Activated B cell treated with CpG ODN at 0.5 μM for 24 hours (primary cell): ENCODE data around the gene TMEM178B. TPM values are rescaled to one million over a fixed set of nuclear protein-coding genes. Genes with fewer than 3 reads are reported as not detected.

Experiments
- ATAC-seq: fragments of 200-7000 bp; cut with Tn5 transposase; one replicate; pipeline ENCODE4 v1.10.0; 2021; ENCODE audit warnings: low read depth, mild to moderate bottlenecking, moderate library complexity
- CTCF ChIA-PET: fragments of 350-600 bp; sonication (Branson Sonifier 250); formaldehyde crosslinking; loops from one replicate; lab custom pipeline; 2021; ENCODE audit warnings: antibody characterized with exemption; lab: Charles Lee
- POLR2A ChIA-PET: fragments of 350-600 bp; sonication (Branson Sonifier 250); formaldehyde crosslinking; loops from one replicate; lab custom pipeline; 2021; ENCODE audit warnings: antibody characterized with exemption; lab: Charles Lee
- DNase-seq: peaks from one replicate; pipeline ENCODE4 v3.0.0; 2022
- H3K27ac Mint-ChIP-seq: one replicate; pipeline ENCODE4 v1.8.0; 2020; ENCODE audit warnings: mixed read lengths
- H3K27me3 Mint-ChIP-seq: one replicate; pipeline ENCODE4 v1.8.0; 2021; ENCODE audit warnings: mixed read lengths
- H3K36me3 Mint-ChIP-seq: one replicate; pipeline ENCODE4 v1.8.0; 2021; ENCODE audit warnings: low read depth, mixed read lengths
- H3K4me1 Mint-ChIP-seq: one replicate; pipeline ENCODE4 v1.8.0; 2021; ENCODE audit warnings: mixed read lengths
- H3K4me3 Mint-ChIP-seq: one replicate; pipeline ENCODE4 v1.8.0; 2020; ENCODE audit warnings: mild to moderate bottlenecking, mixed read lengths
- H3K9me3 Mint-ChIP-seq: one replicate; pipeline ENCODE4 v1.8.0; 2020; ENCODE audit warnings: mixed read lengths
- intact Hi-C: fragments of 100-400 bp; cut with micrococcal nuclease; formaldehyde crosslinking; loops from one replicate; pipeline ENCODE4 v1.15.1; 2024
- total RNA-seq: library from RNA; stranded (reverse); gene quantifications from 2 replicates; pipeline ENCODE4 v1.2.3, GENCODE V29; 2022
- TF ChIP-seq, protein P1 (sequence below): fragments of 200-600 bp; IDR thresholded peaks from one replicate; pipeline ENCODE4 v1.8.0; 2022; ENCODE audit warnings: antibody characterized with exemption, mild to moderate bottlenecking

Gene TMEM178B
- total RNA-seq, 1 donor from 2014 or later, result 0.49 TPM

GRCh38 chr7:141294143-141294829 lies 220.4 kb downstream of the TMEM178B start:
- ATAC-seq (no peak), DNase-seq (no peak)
- no peaks in the 10 kb centered on the region for H3K9me3 Mint-ChIP-seq
- no peak overlapping the region for H3K27ac Mint-ChIP-seq
- H3K4me3 Mint-ChIP-seq, result no peak overlapping the region
- TF ChIP-seq, protein P1, sequence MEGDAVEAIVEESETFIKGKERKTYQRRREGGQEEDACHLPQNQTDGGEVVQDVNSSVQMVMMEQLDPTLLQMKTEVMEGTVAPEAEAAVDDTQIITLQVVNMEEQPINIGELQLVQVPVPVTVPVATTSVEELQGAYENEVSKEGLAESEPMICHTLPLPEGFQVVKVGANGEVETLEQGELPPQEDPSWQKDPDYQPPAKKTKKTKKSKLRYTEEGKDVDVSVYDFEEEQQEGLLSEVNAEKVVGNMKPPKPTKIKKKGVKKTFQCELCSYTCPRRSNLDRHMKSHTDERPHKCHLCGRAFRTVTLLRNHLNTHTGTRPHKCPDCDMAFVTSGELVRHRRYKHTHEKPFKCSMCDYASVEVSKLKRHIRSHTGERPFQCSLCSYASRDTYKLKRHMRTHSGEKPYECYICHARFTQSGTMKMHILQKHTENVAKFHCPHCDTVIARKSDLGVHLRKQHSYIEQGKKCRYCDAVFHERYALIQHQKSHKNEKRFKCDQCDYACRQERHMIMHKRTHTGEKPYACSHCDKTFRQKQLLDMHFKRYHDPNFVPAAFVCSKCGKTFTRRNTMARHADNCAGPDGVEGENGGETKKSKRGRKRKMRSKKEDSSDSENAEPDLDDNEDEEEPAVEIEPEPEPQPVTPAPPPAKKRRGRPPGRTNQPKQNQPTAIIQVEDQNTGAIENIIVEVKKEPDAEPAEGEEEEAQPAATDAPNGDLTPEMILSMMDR, result no peak
- intact Hi-C loops, result no loop called here
- POLR2A ChIA-PET, result no interaction called here
- CTCF ChIA-PET, result no interaction called here
- no peaks in the 10 kb centered on the region for H3K36me3 Mint-ChIP-seq
- H3K27me3 Mint-ChIP-seq, result peaks cover 3% of the 10 kb centered on the region
- H3K4me1 Mint-ChIP-seq, result peaks cover 10% of the 10 kb centered on the region

DNA sequence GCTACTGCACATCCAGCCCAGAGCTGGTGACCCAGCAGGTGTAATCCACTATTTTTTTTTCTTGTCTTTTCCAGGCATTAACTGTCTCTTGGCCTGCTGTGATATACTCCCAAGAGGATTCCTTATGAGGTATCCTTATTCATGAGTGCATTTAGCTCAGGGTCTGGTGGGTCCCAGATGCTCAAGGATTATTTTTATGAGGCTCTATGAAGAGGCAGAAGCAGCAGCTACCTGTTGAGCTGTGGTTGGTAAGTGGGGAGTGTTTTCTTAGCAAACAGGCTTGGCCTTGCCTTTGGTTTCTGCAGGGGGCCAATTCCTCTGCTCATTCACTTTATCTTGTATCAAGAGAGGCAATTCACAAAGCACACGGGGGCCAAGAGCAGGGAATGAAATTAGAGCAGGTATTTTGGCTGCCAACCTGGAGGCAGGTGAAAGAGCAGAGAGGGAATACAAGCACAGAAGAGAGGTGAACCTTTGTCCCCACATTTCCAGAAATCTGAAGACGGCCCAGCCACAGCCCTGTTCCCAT lies 221.6 kb downstream of the TMEM178B start:
- Mint-ChIP-seq H3K27me3 (peaks cover 3% of the 10 kb centered on the region), H3K9me3 (no peaks in the 10 kb centered on the region), H3K27ac (no peak overlapping the region), H3K4me1 (peaks cover 10% of the 10 kb centered on the region), H3K4me3 (no peak overlapping the region), H3K36me3 (no peaks in the 10 kb centered on the region)
- TF ChIP-seq, protein P1, result no peak
- POLR2A ChIA-PET, result no interaction called here
- intact Hi-C loops, result no loop called here
- no peak for DNase-seq
- CTCF ChIA-PET, result no interaction called here
- no peak for ATAC-seq

DNA sequence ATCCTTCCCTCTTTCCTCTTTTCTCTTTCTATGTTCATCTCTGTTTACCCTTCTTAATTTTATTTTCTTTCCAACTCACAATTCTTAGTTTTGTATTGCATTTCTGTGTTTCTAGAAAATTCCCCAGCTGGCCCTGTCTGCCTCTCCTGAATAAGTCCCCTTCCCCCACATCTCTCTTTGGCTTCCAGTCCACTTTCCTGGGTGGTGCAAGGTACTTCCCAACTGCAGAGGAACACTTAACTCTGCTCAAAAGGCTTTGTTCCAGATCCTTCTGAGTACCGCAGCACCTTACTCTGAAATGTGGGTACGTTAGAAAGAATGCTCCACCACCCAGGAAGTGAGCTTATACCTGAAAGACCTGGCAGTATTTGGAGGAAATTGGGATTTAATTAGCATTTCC lies 227.0 kb downstream of the TMEM178B start:
- no peak overlapping the region for H3K4me3 Mint-ChIP-seq
- no peaks in the 10 kb centered on the region for H3K27me3 Mint-ChIP-seq
- no peaks in the 10 kb centered on the region for H3K36me3 Mint-ChIP-seq
- intact Hi-C loops, result no loop called here
- POLR2A ChIA-PET, result no interaction called here
- CTCF ChIA-PET, result no interaction called here
- no peaks in the 10 kb centered on the region for H3K9me3 Mint-ChIP-seq
- ATAC-seq, result no peak
- DNase-seq, result no peak
- no peak overlapping the region for H3K27ac Mint-ChIP-seq
- no peaks in the 10 kb centered on the region for H3K4me1 Mint-ChIP-seq
- TF ChIP-seq, protein P1, result no peak

DNA sequence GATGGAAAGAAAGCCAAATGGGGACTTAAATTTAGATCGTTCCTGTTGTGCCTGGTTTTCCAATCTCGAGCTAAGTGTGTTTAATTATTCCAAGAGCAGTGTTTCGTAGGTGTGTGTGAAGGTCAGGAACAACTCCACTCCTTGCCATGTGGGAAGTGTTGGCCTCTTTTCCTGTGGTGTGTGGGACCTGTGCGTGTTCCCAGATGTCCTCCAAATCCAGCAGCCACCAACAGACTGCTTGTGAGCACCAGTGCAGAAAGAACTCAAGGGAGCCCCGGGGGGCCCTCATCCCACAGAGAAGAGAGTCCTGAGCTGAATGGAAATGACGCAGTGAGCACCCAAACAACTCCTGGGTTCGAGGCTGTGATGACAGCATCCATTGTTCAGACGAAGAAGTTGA lies 227.7 kb downstream of the TMEM178B start:
- no peak for ATAC-seq
- Mint-ChIP-seq H3K27me3 (no peaks in the 10 kb centered on the region), H3K27ac (no peak overlapping the region), H3K36me3 (no peaks in the 10 kb centered on the region), H3K4me3 (no peak overlapping the region), H3K4me1 (no peaks in the 10 kb centered on the region), H3K9me3 (no peaks in the 10 kb centered on the region)
- DNase-seq, result no peak
- ChIA-PET POLR2A (no interaction called here), CTCF (no interaction called here)
- intact Hi-C loops, result no loop called here
- TF ChIP-seq, protein P1, result no peak

DNA sequence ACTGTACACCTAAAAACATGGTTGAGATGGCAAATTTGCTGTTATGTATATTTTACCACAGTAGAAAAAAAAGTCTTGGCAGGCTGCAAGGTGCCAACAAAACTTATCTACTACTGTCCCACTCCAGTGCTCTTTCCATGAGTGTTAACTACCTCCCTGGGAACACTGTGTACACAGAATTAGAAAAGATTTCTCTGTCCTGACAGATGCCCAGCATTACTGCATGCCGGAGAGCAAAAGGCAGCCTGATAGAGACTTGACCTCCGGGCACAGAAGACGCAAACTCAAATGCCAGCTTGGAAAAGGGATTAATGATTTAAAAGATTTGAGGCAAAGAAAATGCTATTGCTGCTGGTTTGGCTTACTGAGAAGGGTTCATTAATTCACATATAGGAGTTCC lies 228.8 kb downstream of the TMEM178B start:
- intact Hi-C loops, result no loop called here
- no peaks in the 10 kb centered on the region for H3K36me3 Mint-ChIP-seq

More for the DNA sequence above, 228.8 kb downstream of the TMEM178B start:
- H3K4me3 Mint-ChIP-seq, result no peak overlapping the region
- no peak overlapping the region for H3K27ac Mint-ChIP-seq
- ATAC-seq, result no peak
- CTCF ChIA-PET, result no interaction called here
- TF ChIP-seq, protein P1, result no peak
- H3K27me3 Mint-ChIP-seq, result no peaks in the 10 kb centered on the region
- no peaks in the 10 kb centered on the region for H3K9me3 Mint-ChIP-seq
- H3K4me1 Mint-ChIP-seq, result no peaks in the 10 kb centered on the region
- no peak for DNase-seq
- POLR2A ChIA-PET, result no interaction called here
